ENCODE data around the gene DCLK1.

- TF ChIP-seq, protein P1, sequence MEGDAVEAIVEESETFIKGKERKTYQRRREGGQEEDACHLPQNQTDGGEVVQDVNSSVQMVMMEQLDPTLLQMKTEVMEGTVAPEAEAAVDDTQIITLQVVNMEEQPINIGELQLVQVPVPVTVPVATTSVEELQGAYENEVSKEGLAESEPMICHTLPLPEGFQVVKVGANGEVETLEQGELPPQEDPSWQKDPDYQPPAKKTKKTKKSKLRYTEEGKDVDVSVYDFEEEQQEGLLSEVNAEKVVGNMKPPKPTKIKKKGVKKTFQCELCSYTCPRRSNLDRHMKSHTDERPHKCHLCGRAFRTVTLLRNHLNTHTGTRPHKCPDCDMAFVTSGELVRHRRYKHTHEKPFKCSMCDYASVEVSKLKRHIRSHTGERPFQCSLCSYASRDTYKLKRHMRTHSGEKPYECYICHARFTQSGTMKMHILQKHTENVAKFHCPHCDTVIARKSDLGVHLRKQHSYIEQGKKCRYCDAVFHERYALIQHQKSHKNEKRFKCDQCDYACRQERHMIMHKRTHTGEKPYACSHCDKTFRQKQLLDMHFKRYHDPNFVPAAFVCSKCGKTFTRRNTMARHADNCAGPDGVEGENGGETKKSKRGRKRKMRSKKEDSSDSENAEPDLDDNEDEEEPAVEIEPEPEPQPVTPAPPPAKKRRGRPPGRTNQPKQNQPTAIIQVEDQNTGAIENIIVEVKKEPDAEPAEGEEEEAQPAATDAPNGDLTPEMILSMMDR (IDR thresholded peaks at IDR 0.05): no peak
- TF ChIP-seq POLR2A (IDR thresholded peaks at IDR 0.05) (no peak), POLR2AphosphoS5 (IDR thresholded peaks at IDR 0.05) (no peak), EP300 (IDR thresholded peaks at IDR 0.05) (no peak)
These were observed 124.1 kb downstream of the DCLK1 start for GRCh38 chr13:36006894-36007675.

Measured in suprapubic skin (tissue), 4 donors.